ENCODE measurements around the gene TPCN1.

GRCh38 chr12:113287899-113288282 lies 66.6 kb downstream of the TPCN1 start:
- TF ChIP-seq CTCF (IDR thresholded peaks at IDR 0.05) (no peak), POLR2A (IDR thresholded peaks at IDR 0.05) (no peak)
